ENCODE data around the gene ZRANB3.
"Not testable (repeated sequence)": the region's sequence is repeated elsewhere in the genome, so short reads cannot be mapped to it uniquely, and the experiment has no call there.

ZRANB3 gene

DNA sequence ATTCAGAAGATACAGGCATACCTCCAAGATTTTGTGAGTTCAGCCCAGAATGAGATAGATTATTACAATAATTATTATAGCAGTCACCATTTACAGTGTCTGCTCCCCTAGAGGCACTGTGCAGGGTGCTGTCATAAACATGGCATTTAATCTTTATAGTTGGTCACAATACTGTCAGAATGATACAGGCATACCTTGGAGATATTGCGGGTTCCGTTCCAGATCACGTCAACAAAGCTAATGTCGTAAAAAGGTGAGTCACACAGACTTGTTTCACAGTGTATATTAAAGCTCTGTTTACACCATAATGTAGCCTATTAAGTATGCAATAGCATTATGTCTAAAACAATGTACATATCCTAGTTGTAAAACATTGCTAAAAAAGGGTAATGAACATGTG is 45.6 kb downstream of the ZRANB3 start:
- DNase-seq: no peak

DNA sequence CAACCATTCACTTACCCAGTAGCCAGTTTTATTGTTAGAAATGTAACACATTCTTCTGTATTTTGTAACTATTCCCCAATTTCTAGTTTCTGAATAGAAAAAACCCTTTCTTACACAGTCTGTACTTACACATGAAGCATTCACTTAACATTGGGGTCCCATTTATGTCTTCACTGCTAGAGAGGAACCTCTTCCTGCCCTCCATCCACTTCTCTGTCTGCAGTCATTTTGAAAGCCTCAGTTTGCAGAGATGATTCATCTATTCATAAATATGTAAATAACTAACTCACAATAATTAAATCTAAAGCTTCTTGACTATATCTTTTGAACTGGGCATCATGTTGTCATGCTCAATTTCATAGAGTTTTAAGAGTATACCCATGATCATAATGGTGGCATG is 55.9 kb downstream of the ZRANB3 start:
- no peak for DNase-seq

DNA sequence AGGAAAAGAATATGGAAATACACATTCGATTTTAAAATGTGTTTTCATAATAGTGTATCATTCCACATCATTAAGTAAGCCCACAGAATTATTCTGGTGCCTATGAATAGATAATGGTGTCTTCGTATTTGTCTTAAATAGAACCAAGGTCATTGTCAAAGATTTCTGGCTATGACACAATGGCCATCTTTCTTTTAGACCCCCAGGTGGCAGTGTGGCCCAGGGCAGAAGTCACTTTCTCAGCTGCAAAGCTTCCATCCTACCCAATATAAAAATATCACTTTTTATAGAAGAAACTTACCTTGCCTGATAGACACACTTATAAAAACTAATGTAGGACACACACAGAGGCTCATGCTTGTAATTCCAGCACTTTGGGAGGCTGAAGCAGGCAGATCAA is 57.5 kb downstream of the ZRANB3 start:
- no peak for DNase-seq

DNA sequence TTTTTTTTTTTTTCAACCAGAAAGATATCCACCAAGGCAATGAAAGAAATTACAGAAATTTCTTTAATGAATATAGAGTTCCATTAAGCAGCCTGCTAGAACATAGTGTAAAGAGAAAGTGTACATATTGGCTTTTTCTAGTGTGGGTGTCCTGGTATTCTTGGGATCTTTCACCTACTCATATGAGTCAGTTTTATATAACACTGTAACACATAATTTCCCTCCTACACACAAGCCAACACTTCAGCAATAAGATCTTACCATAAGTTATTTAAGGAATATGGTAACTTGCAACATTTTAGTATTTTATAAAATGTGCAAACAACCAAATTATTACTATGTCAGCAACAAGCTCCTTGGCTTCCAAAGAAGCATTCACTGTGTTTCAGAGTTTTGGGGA is 59.9 kb downstream of the ZRANB3 start:
- no peak for DNase-seq

DNA sequence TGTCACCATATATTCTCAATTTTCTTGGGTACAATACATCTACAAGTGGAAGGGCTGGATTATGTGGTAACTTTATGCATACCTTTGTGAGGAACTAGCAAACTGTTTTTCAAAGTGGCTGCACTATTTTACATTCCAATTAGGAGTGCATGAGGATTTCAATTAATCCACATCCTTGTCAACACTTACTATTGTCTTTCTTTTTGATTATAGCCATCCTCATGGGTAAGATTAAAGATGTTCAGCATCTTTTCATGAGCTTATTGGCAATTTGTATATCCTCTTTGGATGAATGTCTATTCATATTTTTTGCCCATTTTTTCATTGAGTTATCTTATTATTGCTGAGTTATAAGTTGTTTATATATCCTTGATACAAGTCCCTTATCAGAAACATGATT is 73.7 kb downstream of the ZRANB3 start:
- no peak for DNase-seq

DNA sequence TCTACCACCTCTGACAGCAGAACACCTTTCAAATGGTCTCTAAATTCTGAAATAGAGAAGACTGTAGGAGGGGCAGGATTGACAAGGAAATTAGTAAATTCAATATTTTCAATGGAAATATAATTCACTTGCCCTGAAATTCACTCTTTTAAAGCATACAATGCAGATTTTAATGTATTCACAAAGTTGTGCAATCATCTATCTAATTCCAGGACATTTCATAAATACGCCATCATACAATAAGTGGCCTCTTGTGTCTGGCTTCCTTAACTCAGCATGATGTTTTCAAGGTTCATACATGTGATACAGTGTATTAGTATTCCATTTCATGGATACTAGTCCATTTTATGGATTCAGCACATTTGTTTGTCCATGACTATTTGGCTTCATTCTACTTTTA is 74.2 kb downstream of the ZRANB3 start:
- no peak for DNase-seq

DNA sequence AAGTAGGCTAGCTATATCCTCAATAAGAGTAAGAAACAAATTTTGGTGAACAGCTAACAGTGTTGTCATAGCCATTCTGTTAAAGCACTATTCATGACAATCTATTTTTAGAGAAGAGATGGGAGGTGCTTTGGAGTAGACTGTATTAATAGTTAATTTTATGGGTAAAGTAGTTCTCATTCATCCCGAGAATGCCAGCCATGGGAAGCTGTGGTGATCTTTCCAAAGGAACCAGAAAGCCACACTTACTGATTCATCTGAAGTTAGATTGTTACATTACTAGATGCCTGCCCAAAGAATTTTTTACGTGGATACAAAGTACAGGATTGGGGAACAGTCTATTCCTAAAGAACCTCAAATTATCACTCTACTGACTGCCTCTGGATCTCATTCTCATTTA is 74.6 kb downstream of the ZRANB3 start:
- no peak for DNase-seq

DNA sequence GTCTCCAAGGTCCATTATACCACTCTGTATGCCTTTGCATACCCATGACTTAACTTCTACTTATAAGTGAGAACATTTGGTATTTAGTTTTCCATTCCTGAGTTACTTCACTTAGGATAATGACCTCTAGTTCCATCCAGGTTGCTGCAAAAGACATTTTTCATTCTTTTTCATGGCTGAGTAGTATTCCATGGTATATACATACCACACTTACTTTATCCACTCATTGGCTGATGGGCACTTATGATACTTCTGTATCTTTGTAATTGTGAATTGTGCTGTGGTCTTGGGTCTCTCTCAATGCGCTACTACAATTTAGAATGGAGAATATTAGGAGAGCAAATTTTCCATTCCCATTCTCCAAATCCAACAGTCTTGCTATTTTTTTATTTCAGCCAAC is 76.4 kb downstream of the ZRANB3 start:
- DNase-seq: no peak

DNA sequence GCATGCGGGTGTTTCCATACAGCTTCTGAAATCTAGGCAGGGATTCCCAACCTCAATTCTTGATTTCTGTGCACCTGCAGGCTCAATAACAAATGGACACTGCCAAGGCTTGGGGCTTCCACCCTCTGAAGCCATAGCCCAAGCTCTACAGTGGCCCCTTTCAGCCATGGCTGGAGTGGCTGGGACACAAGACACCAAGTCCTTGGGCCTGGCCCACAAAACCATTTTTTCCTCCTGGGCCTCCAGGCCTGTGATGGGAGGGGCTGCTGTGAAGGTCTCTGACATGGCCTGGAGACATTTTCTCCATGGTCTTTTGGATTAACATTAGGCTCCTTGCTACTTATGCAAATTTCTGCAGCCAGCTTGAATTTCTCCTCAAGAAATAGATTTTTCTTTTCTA is 78.0 kb downstream of the ZRANB3 start:
- DNase-seq: not testable (repeated sequence)

DNA sequence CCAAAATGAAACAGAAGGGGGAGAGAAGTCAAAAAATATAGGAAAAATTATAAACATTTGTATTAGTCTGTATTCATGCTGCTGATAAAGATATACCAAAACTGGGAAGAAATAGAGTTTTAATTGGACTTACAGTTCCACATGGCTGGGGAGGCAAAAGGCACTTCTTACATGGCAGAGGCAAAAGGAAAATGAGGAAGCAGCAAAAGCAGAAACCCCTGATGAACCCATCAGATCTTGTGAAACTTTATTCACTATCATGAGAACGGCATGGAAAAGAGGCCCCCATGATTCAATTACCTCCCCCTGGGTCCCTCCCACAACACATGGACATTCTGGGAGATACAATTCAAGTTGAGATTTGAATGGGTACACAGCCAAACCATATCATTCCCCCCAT is 79.1 kb downstream of the ZRANB3 start:
- no peak for DNase-seq

DNA sequence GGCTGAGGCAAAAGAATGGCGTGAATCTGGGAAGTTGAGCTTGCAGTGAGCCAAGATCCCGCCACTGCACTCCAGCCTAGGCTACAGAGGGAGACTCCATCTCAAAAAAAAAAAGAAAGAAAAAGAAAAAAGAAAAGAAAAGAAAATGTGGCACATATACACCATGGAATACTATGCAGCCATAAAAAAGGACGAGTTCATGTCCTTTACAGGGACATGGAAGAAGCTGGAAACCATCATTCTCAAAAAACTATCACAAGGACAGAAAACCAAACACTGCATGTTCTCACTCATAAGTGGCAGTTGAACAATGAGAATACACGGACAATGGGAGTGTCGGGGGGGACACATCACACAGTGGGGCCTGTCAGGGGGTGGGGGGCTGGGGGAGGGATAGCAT is 88.0 kb downstream of the ZRANB3 start:
- not testable (repeated sequence) for DNase-seq

DNA sequence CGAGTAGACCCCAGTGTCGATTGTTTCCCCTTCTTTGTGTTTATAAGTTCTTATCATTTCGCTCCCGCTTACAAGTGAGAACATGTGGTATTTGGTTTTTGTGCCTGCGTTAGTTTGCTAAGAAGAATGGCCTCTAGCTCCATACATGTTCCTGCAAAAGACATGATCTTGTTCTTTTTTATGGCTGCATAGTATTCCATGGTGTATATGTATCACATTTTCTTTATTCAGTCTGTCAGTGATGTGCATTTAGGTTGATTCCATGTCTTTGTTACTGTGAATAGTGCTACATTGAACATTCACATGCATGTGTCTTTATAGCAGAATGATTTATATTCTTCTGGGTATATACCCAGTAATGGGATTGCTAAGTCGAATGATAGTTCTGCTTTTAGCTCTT is 95.9 kb downstream of the ZRANB3 start:
- not testable (repeated sequence) for DNase-seq

DNA sequence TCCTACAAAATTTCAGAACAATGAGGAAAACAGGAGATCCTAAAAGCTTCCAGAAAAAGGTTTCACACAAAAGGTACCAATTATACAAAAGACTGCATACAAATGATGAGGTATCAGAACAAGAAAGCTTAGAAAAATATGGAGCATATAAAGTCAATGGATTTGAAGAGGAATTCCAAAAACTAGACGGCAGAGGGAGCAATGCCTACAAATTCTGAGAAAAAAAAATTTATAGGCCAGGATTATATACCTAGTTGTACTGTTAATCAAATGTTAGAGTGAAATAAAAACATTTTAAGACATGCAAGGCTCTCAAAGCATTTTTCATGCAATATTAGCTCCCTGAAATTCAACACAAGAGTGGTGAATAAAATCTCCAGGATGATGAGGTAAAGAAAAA is 106.2 kb downstream of the ZRANB3 start:
- DNase-seq: no peak

DNA sequence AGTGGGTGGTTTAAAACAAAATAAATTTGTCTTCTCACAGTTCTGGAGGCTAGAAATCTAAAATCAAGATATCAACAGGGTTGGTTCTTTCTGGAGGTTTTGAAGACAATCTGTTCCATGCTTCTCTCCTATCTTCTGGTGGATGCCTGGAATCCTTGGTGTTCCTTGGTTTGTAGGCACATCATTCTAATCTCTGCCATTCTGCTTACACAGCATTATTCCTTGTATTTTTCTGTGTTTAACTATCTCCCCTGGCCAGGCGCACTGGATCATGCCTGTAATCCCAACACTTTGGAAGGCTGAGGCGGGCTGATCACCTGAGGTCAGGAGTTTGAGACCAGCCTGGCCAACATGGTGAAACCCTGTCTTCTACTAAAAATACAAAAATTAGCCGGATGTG is 108.1 kb downstream of the ZRANB3 start:
- no peak for DNase-seq

DNA sequence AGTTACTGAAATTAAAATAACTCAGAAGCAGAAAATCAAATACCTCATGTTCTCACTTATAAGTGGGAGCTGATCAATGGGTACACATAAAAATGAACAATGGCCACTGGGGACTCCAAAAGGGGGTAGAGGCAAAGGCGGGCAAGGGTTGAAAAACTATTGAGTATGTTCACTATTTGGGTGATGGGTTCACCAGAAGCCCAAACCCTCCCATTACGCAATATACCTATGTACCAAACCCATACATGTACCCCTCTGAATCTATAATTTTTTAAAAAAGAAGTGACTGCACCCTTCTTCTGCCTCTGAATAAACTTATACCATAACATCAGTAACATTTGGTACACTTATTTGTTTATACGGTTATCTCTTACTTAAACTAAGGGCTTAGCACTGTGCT is 119.4 kb downstream of the ZRANB3 start:
- no peak for DNase-seq

DNA sequence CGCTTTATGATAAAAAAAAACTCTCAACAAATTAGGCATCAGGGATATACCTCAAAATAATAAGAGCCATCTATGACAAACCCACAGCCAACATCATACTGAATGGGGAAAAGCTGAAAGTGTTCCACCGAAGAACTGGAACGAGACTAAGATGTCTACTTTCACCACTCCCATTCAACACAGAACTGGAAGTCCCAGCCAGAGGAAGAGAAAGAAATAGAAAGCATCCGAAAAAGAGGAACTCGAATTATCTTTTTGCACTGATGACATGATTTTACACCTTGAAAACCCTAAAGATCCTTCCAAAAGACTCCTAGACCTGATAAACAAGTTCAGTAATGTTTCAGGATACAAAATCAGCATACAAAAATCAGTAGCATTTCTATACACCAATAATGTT is 121.6 kb downstream of the ZRANB3 start:
- no peak for DNase-seq

DNA sequence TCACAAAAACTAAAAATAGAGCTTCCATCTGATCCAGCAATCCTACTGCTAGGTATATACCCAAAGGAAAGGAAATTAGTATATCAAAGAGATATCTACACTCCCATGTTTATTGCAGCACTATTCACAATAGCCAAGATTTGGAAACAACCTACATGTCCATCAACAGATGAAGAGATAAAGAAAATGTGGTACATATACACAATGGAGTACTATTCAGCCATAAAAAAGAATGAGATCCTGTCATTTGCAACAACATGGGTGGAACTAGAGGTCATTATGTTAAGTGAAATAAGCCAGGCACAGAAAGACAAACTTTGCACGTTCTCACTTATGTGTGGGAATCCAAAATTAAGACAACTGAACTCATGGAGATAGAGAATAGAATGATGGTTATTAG is 134.8 kb downstream of the ZRANB3 start:
- DNase-seq: not testable (repeated sequence)

DNA sequence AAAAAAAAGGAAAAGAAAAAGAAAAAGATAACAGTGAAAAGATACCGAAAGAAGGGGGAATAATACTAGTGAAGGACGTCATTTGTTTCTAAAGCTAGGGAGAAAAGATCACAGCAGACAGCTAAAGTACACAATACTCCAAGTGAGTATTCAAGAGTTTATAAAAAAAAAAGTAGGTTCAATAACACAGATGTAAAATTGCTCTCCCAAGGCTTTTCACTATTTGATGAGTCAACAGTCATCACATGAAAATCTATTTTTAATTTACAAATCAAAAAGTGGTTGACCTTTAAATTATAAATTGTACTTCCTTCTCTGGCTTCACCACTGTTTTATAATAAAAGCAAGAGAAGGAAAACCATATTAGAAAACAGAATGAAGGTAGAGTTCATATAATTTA is 144.0 kb downstream of the ZRANB3 start:
- DNase-seq: no peak

DNA sequence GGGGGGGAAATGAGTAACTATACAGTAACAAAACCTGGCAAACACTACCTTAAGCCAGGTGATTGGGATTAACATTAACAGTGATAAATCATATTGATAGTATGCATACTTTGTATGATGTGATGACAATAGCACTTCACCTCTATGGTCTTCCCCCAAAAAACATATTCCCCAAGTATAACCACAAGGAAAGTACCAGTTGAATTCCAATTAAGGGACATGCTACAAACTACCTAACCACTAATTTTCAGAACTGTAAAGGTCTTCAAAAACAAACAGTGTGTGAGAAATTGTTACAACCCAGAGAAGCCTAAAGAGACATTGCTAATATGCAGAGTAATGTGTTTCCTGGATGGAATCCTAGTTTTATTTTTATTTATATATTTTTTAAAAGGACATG is 152.4 kb downstream of the ZRANB3 start:
- no peak for DNase-seq

DNA sequence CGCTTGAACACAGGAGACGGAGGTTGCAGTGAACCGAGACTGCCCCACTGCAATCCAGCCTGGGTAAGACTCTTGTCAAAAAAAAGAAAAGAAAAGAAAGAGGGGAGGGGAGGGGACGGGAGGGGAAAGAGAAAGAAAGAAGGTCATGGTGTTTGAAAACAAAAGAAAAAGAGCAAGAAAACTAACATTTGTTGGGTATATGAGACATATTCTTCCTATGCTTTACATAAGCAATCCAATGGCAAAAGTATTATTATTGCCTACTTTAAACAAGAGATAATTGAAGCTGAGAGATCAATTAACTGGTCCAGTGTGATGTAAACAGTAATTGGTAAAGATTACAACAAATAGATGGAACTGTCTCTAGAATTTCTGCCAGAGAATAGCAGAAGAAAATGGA is 157.3 kb downstream of the ZRANB3 start:
- DNase-seq: no peak

DNA sequence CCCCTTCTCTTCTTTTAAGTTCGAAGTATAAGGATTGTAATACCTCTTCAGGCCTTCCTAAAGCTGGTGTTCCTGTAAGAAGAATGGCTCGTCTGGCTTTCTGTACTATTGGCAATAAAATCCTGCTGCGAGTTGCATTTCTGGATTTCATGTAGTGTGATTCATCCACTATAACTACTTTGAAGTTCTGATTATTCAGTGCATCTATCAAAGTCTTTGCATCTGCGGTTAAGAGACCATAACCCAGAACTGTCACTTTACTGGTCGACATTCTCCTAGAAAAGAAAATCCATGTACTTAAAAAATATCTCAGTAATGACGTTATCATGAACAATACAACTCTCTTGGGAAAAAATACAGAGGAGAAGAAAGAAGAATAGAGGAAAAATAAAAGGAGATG is 181.1 kb downstream of the ZRANB3 start:
- no peak for DNase-seq

DNA sequence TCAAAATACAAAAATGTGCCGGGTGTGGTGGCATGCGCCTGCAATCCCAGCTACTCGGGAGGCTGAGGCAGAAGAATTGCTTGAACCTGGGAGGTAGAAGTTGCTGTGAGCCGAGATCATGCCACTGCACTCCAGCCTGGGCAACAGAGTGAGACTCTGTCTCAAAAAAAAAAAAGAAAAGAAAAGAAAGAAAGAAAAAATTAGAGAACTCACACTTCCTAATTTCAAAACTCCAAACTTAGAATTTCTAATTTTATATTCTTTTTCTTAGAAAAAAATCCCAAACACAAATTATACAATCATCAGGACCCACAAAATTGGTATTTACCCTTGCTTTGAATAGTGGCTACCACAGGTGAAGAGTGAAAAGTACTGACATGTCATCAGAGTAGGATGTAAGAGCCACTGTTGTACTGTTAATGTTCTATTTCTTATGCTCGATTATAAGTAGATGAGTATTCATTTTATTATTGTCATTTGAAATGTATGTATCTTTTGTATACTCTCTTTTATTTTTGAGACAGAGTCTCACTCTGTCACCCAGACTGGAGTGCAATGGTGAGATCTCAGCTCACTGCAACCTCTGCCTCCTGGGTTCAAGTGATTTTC is 182.8 kb downstream of the ZRANB3 start:
- not testable (repeated sequence) for DNase-seq

DNA sequence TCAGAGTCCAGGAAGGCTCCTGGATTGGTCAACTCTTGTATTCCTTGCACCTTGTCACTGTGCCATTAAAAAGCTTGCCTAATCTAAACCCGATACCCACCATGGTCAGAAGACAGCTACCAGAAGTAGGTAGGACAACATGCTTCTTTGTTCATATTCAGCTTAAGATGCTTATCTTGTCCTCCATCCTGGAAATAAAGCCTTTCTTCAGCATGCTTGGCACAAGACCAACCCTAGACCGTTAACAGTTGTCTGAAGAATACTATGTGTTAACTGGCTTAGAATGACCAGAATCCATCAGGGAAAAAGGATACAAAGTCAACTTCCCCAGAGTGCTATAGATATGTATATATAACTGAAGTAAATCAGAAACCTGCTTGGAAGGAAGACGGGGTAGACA is 193.9 kb downstream of the ZRANB3 start:
- no peak for DNase-seq

DNA sequence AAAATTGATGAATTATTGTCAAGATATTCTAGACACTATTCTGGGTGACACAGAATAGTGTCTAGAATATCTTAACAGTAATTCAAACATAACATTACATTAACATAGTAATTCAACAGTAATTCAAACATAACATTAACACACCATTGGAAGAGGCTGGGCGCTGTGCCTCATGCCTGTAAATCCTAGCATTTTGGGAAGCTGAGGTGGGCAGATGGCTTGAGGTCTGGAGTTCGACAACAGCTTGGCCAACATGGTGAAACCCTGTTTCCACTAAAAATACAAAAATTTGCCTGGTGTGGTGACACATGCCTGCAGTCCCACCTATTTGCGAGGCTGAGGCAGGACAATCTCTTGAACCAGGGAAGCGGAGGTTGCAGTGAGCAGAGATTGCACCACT is 195.8 kb downstream of the ZRANB3 start:
- no peak for DNase-seq

DNA sequence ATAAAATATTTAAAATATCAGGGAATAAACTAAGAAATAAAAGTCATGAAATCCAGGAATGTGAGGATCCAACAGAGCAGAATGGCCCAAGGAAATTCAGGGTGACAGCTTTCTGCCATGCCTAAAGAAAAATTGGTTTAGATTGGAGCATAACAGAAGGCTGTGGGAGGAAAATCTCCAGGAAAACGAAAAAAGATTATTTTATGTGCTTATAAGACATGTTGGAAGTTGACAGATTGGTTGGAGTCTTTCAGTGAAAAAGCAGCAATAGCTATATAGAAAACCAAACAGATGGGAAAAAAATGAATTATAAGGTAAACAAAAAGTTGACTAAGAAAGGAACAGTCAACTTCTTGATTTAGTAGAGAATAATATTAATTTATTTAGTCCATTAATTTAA is 203.9 kb downstream of the ZRANB3 start:
- no peak for DNase-seq
